Neutrophil (primary cell): ENCODE measurements around the gene DIAPH1.

ENCODE experiments used
- H3K27ac ChIP-seq: fragments of 200-600 bp; sonication (generic); 2 replicates; pipeline ENCODE4 v1.5.1; 2016; ENCODE audit warnings: mild to moderate bottlenecking, moderate library complexity
- H3K27me3 ChIP-seq: fragments of 200-600 bp; sonication (generic); 2 replicates; pipeline ENCODE4 v1.6.0; 2016; ENCODE audit warnings: mild to moderate bottlenecking
- H3K36me3 ChIP-seq: fragments of 200-600 bp; sonication (generic); 2 replicates; pipeline ENCODE4 v1.5.1; 2017
- H3K4me1 ChIP-seq, 2 experiments: fragments of 200-600 bp in 1 of 2; sonication (generic) in 1 of 2; 1 replicate in 1 of 2; 2 replicates in 1 of 2; pipeline versions ENCODE4 v1.5.1 to v1.6.1; 2013 to 2016; ENCODE audit warnings: low read depth in 1 of 2, low read length in 1 of 2, mild to moderate bottlenecking in 1 of 2, moderate library complexity in 1 of 2; ENCODE audit not compliant: control insufficient read depth in 1 of 2, insufficient read depth in 1 of 2
- H3K4me3 ChIP-seq, 2 experiments: fragments of 200-600 bp in 1 of 2; sonication (generic) in 1 of 2; 1 replicate in 1 of 2; 2 replicates in 1 of 2; pipeline ENCODE4 v1.5.1; 2013 to 2016; ENCODE audit warnings: low read depth in 1 of 2, low read length in 1 of 2, mild to moderate bottlenecking in 1 of 2, moderate library complexity in 1 of 2
- H3K9me3 ChIP-seq: fragments of 200-600 bp; sonication (generic); 2 replicates; pipeline ENCODE4 v1.5.1; 2016
- CTCF ChIP-seq: fragments of 200-600 bp; sonication (generic); IDR thresholded peaks from 2 replicates; pipeline ENCODE4 v1.5.1; 2016; ENCODE audit warnings: antibody characterized with exemption

Gene DIAPH1

GRCh38 chr5:141657937-141658545 lies 39.2 kb upstream of the DIAPH1 start:
- H3K36me3 ChIP-seq, result peaks cover 98% of the 10 kb centered on the region
- no peak for TF ChIP-seq CTCF
- no peak overlapping the region for H3K4me3 ChIP-seq
- no peaks in the 10 kb centered on the region for H3K27me3 ChIP-seq
- H3K9me3 ChIP-seq, result no peaks in the 10 kb centered on the region
- H3K4me1 ChIP-seq, result no peaks in the 10 kb centered on the region
- no peak overlapping the region for H3K27ac ChIP-seq

- H3K27ac ChIP-seq, result no peak overlapping the region
- H3K36me3 ChIP-seq, result peaks cover 97% of the 10 kb centered on the region
- no peaks in the 10 kb centered on the region for H3K9me3 ChIP-seq
- no peaks in the 10 kb centered on the region for H3K27me3 ChIP-seq
- no peak for TF ChIP-seq CTCF
- no peak overlapping the region for H3K4me3 ChIP-seq
- no peaks in the 10 kb centered on the region for H3K4me1 ChIP-seq
Measured at GRCh38 chr5:141657404-141657803, 38.6 kb upstream of the DIAPH1 start.

- Histone ChIP-seq H3K4me1 (peaks cover 4 to 5% of the 10 kb centered on the region in 2 experiments), H3K27me3 (no peaks in the 10 kb centered on the region), H3K36me3 (peaks cover 87% of the 10 kb centered on the region), H3K4me3 (no peak overlapping the region), H3K9me3 (no peaks in the 10 kb centered on the region), H3K27ac (no peak overlapping the region)
- no peak for TF ChIP-seq CTCF
Measured at GRCh38 chr5:141656396-141656795, 37.6 kb upstream of the DIAPH1 start.

GRCh38 chr5:141655020-141655419 lies 36.2 kb upstream of the DIAPH1 start:
- Histone ChIP-seq H3K27ac (no peak overlapping the region), H3K36me3 (peaks cover 76% of the 10 kb centered on the region)
- TF ChIP-seq CTCF, result no peak

GRCh38 chr5:141654298-141654697 lies 35.5 kb upstream of the DIAPH1 start:
- no peak for TF ChIP-seq CTCF
- peaks cover 70% of the 10 kb centered on the region for H3K36me3 ChIP-seq
- H3K4me3 ChIP-seq, result no peak overlapping the region
- H3K27me3 ChIP-seq, result no peaks in the 10 kb centered on the region
- no peak overlapping the region for H3K27ac ChIP-seq
- H3K4me1 ChIP-seq, result peaks cover 14 to 26% of the 10 kb centered on the region in 2 experiments
- H3K9me3 ChIP-seq, result no peaks in the 10 kb centered on the region

More at GRCh38 chr5:141655020-141655419, 36.2 kb upstream of the DIAPH1 start:
- Histone ChIP-seq H3K9me3 (no peaks in the 10 kb centered on the region), H3K4me3 (no peak overlapping the region), H3K27me3 (no peaks in the 10 kb centered on the region), H3K4me1 (peaks cover 14 to 19% of the 10 kb centered on the region in 2 experiments)
